Dedifferentiated amniotic fluid mesenchymal stem cell (primary cell): ENCODE data around the gene FADS2.

Source experiments
- DNase-seq: peaks from one replicate; pipeline ENCODE4 v3.0.0-alpha.2; 2016; ENCODE audit errors: extremely low spot score

The FADS2 gene

GRCh38 chr11:61827571-61828378 is at the start of gene FADS2:
FADS2 (plus strand) TSS chr11:61828300; CDS start chr11:61828391, 91 bp downstream.
- DNase-seq, result peak; percentile 84

- no peak for DNase-seq
Observed at GRCh38 chr11:61778357-61778886, 49.7 kb upstream of the FADS2 start.

- no peak for DNase-seq
Observed at GRCh38 chr11:61778920-61779650, 49.0 kb upstream of the FADS2 start.

DNA sequence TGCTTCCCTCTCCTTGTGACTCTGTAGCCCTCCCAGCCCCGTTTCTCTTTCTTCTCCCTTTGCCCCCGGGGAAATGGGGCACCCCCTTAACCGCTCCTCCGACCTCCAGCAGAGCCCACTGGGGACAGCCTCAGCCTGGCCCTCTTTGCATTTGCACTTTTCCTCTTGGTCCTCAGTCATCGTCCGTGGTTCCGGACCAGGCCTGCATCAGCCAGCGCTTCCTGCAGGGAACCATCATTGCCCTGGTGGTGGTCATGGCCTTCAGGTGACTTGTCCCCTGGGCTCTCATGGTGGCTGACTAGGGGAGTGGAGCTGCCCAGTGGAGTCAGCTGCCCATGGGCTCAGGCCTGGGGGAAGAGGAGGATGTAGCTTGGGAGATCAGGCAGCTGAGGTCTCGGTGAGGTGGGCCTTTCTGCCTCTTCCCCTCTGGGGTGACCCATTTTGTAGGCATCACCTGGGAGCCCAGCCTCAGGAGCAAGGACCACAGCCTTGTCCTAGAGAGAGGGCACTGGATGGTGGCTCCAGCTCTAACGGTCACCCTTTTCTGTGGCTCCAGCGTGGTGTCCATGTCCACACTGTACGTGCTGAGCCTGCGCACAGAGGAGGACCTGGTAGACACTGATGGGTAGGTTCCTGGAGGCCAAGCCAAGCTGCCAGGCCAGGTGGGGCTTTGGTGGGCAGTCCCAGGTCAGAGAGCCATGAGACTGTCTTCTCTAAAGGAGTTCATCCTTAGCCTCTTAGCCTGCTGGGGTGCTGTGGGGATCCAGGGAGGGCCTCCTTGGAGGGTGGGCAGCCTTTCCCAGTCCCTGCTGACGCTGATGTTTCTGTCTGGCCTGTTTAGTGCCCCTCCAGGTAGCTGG is 48.2 kb upstream of the FADS2 start:
- DNase-seq, result no peak

DNA sequence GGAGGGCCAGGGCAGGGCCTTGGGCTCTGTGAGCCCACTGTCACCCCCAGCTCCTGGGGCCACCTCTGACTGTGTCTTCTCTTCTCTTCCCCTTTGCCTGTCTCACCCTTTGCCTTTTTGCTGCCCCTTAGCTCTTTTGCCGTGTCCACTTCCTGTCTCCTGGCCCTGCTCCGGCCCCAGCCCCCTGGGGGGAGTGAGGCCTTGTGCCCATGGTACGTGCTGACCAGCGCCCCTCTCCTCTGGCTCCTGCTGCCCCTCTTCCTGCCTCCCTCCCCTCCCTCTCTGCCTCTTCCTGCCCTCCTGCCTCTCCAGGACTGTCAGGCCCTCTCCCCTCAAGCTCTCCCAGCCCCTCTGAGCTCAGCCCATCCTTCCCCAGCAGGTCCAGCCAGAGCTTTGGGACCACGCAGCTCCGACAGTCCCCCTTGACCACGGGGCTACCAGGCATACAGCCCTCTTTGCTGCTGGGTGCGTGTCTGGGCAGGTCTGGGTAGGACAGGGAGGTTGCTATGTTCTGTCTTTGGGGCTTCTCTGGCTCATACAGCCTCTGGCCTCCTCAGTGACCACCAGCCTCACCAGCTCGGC is 47.4 kb upstream of the FADS2 start:
- DNase-seq, result no peak

- no peak for DNase-seq
Observed at GRCh38 chr11:61781585-61781984, 46.5 kb upstream of the FADS2 start.

DNA sequence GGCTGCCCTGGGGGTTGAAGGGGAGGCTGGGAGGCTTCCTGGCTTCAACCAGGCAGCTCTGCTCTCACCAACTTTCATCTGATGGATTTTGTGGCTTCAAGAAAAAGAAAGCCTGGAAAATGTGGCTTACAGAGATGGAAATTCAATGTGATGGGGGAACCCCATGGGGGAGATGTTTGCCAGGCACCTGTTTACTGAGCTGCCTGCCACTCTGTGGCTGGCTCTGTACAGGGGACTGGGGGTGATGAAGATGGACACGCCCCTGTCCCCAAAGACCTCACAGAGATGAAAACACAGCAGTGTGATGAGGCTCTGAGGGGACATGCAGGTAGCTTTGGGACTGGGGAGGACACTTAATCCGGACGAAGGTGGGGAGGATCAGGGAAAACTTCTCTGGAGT is 45.8 kb upstream of the FADS2 start:
- no peak for DNase-seq

DNA sequence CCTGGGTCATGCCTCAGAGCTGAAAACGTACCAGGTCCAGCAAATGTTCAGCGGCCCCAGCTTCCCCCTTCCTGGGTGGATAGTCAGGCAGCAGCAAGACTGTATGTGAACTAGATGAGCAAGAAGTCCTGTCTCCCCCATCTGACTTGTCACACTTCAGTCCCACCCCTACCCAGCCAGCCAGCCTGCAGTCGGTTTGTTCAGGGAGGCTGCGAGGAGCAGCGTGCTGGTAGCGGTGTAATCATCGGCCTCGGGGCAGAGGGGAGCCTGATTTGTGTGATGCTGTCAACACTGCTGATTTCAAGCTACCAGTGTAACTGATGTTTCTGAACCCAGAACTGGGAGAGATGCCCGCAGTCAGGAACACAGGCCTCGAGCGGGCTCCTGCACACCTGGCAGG is 45.3 kb upstream of the FADS2 start:
- no peak for DNase-seq

DNA sequence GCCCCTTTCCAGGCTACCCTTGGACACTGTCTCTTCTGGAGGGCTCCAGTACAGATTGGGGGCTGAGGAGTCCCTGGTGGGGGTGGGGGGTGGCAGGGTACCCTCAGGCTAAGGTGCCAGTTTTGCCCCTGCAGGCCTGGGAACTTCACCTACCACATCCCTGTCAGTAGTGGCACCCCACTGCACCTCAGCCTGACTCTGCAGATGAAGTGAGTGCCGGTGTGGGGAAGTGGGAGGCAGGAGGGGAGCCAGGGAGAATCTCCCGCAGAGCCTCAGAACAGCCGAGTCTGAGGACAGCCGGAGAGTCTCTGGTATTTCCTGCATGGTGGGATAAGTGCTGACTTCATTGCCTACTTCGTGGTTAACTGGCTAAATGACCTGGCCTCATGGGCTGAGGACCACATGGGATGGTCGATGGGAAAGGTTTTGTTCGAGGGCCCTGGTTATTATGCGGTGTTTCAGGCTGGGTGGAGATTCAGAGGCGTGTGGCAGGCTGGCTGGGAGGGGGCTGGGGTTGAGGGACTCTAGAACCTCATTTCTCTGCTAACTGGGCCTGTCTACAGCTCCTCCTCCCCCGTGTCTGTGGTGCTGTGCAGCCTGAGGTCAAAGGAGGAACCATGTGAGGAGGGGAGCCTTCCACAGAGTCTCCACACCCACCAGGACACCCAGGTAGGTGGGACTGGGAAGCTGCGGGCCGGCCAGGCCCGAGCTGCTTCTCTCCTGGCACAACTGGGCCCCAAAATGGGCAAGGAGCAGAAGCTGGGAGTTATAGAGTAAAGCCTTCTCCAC is 44.2 kb upstream of the FADS2 start:
- DNase-seq, result no peak

GRCh38 chr11:61784506-61784805 is 43.6 kb upstream of the FADS2 start:
- no peak for DNase-seq

GRCh38 chr11:61785837-61786402 is 42.2 kb upstream of the FADS2 start:
- no peak for DNase-seq

GRCh38 chr11:61787928-61788491 is 40.1 kb upstream of the FADS2 start:
- DNase-seq, result no peak

GRCh38 chr11:61791737-61792309 is 36.3 kb upstream of the FADS2 start:
- DNase-seq, result peak; percentile 91

DNA sequence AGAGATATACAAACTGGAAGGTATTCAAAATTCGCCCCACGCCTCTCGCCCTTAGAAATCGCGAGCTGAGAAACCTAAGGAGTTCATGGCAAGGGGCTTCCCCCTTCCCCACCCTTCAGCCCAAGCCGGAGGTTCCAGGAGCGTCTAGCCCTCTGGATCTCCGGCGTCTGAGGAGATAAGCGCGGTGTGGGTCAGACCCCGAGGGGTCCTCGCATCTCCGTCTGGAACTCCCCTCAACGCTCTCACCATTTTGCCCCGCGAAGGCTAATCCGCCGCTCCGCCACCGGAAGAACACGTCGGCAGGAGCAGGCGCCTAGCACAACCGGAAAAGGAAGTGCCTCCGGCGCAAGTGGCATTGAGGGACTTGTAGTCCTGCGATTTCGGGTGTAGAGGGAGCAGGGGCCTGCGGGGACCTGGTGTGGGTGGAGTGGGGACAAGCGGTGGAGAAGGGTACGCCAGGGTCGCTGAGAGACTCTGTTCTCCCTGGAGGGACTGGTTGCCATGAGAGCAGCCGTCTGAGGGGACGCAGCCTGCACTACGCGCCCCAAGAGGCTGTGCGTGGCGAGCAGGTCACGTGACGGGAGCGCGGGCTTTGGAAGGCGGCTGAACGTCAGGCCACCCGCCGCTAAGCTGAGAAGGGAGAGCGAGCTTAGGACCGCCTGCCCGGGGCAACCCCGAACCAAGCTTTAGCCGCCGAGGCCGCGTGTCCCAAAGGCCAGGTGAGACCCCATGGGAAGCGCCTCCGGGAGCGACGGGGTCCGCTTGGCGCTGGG is 35.6 kb upstream of the FADS2 start, which contains the start of the genes FEN1 and TMEM258:
Gene FEN1 (plus strand): TSS at position 602 of the 773 bp plus-strand sequence. CDS start 2,451 bp downstream, outside the sequence.
Gene TMEM258 (minus strand): TSS at position 290 of the 773 bp plus-strand sequence. CDS start 41 bp downstream, at position 249.
- peak; percentile 89 for DNase-seq

GRCh38 chr11:61793083-61793828 is 34.8 kb upstream of the FADS2 start:
- no peak for DNase-seq

- no peak for DNase-seq
Observed at GRCh38 chr11:61793829-61794204, 34.3 kb upstream of the FADS2 start.

DNA sequence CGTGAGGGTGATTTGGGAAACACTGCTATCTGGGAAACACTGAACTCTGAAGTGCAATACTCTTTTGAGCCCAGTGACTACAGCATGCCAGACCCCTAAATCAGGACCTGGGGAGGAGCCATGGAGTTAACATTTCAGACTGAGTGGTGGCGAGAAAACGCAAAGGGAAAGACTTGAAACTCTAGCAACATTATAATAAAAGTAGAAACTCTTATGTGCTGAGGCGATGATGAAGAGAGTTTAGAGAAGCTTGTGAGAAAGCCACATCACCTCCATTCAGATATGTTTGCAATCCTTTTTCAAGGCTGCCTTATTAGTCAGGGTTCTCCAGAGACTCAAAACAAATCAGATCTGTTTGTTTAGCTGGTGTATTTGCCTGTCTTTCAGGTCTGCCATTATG is 33.5 kb upstream of the FADS2 start:
- no peak for DNase-seq

GRCh38 chr11:61795459-61795858 is 32.6 kb upstream of the FADS2 start:
- DNase-seq, result no peak
